HepG2 (cell line): ENCODE results near the gene CTNNBIP1. TPM values are rescaled to one million over a fixed set of nuclear protein-coding genes. Genes with fewer than 3 reads are reported as not detected.
A peak's percentile ranks its signal among the peaks of the same experiment; 100 is the strongest.

Source experiments
- ATAC-seq: fragments of 200-7000 bp; cut with Tn5 transposase; 3 replicates; pipeline ENCODE4 v1.9.1; 2020; ENCODE audit warnings: mild to moderate bottlenecking, moderate library complexity
- BruUV-seq: library from RNA; stranded (reverse); fragments of 400-500 nt; replicated peaks from 2 replicates; lab custom pipeline; 2021; lab: Mats Ljungman, UMichigan
- CTCF ChIA-PET: fragments of 300-600 bp; formaldehyde crosslinking; extraction: SDS; loops from one replicate; lab custom pipeline; 2021; ENCODE audit warnings: low total read pairs, inconsistent platforms, low intra/inter-chr PET ratio; lab: Yijun Ruan, JAX
- POLR2A ChIA-PET: fragments of 350-600 bp; sonication (Branson Sonifier 250); formaldehyde crosslinking; loops from one replicate; lab custom pipeline; 2020; ENCODE audit warnings: antibody characterized with exemption, inconsistent platforms; lab: Yijun Ruan, JAX
- DNase-seq: peaks from one replicate; pipeline ENCODE4 v3.0.0-alpha.2; 2015; ENCODE audit warnings: low spot score
- FAIRE-seq: peaks from 3 replicates; lab custom pipeline; 2011; peaks lifted over from hg19 to GRCh38; lab: Jason Lieb, UNC
- H2AFZ ChIP-seq: one replicate; pipeline ENCODE4 v1.6.1; 2011; ENCODE audit warnings: low read length, inconsistent platforms
- H3K27ac ChIP-seq: fragments of 300-600 bp; 3 replicates; pipeline ENCODE4 v1.8.0; 2011; ENCODE audit warnings: mixed run types, mild to moderate bottlenecking, mixed read lengths, low read length, inconsistent platforms; ENCODE audit not compliant: insufficient read depth; ENCODE audit errors: extremely low read length
- H3K27me3 ChIP-seq, 2 experiments: fragments of 200-600 bp in 1 of 2; 2 replicates in 1 of 2; 3 replicates in 1 of 2; pipeline versions ENCODE4 v1.6.0 to v1.8.0; 2011; ENCODE audit warnings: low read length in 2 of 2, mild to moderate bottlenecking in 2 of 2, moderate library complexity in 2 of 2, inconsistent platforms in 1 of 2; ENCODE audit not compliant: insufficient read depth in 2 of 2, control insufficient read depth in 1 of 2
- H3K36me3 ChIP-seq, 2 experiments: fragments of 200-600 bp in 1 of 2; replicated peaks in 1 of 2; 2 replicates in 1 of 2; 3 replicates in 1 of 2; pipeline versions ENCODE4 v1.5.1 to v1.8.0; 2011; ENCODE audit warnings: low read length in 2 of 2, inconsistent platforms in 1 of 2; ENCODE audit not compliant: insufficient read depth in 2 of 2, control insufficient read depth in 1 of 2
- H3K4me1 ChIP-seq: 2 replicates; pipeline ENCODE4 v1.5.1; 2012; ENCODE audit warnings: low read length, inconsistent platforms; ENCODE audit not compliant: insufficient read depth
- H3K4me2 ChIP-seq: 2 replicates; pipeline ENCODE4 v1.6.0; 2011; ENCODE audit warnings: low read depth, low read length, inconsistent platforms
- H3K4me3 ChIP-seq, 3 experiments: fragments of 200-600 bp in 1 of 3; sonication (generic), shearing (Covaris generic) in 1 of 3; replicated peaks in 1 of 3; 2 replicates each; pipeline ENCODE4 v1.5.1; 2011 to 2016; ENCODE audit warnings: low read length in 3 of 3, inconsistent platforms in 2 of 3, low read depth in 2 of 3, mild to moderate bottlenecking in 2 of 3, control low read depth in 1 of 3, mixed read lengths in 1 of 3; ENCODE audit not compliant: insufficient read depth in 1 of 3
- H3K79me2 ChIP-seq: one replicate; pipeline ENCODE4 v1.6.1; 2011; ENCODE audit warnings: low read length, inconsistent platforms; ENCODE audit not compliant: insufficient read depth
- H3K9ac ChIP-seq: 2 replicates; pipeline ENCODE4 v1.6.0; 2011; ENCODE audit warnings: mild to moderate bottlenecking, low read depth, low read length, inconsistent platforms; ENCODE audit not compliant: insufficient read depth
- H3K9me3 ChIP-seq: 2 replicates; pipeline ENCODE4 v1.5.1; 2012; ENCODE audit warnings: mild to moderate bottlenecking, low read length
- H4K20me1 ChIP-seq: 2 replicates; pipeline ENCODE4 v1.6.0; 2011; ENCODE audit warnings: inconsistent platforms, mild to moderate bottlenecking, low read length, moderate library complexity; ENCODE audit not compliant: insufficient read depth
- AFF4 ChIP-seq: sonication (generic); formaldehyde crosslinking; IDR thresholded peaks from 2 replicates; pipeline ENCODE4 v1.4.0; 2020; ENCODE audit warnings: missing genetic modification reagents
- CAMTA2 ChIP-seq: sonication (generic); formaldehyde crosslinking; IDR thresholded peaks from 2 replicates; pipeline ENCODE4 v1.4.0; 2020; ENCODE audit warnings: mild to moderate bottlenecking, missing genetic modification reagents, borderline replicate concordance
- ETV5 ChIP-seq: IDR thresholded peaks from 2 replicates; pipeline ENCODE4 v1.6.1; 2018; ENCODE audit warnings: missing biosample characterization, missing genetic modification reagents, inconsistent platforms, borderline replicate concordance
- NR2F6 ChIP-seq, 2 experiments: IDR thresholded peaks; 2 replicates each; pipeline ENCODE4 v1.6.1; 2016; ENCODE audit warnings: antibody characterized with exemption in 1 of 2, mild to moderate bottlenecking in 1 of 2
- PAXIP1 ChIP-seq: sonication (generic); formaldehyde crosslinking; conservative IDR thresholded peaks from 2 replicates; pipeline ENCODE4 v1.4.0; 2020; ENCODE audit warnings: mild to moderate bottlenecking, missing genetic modification reagents, moderate library complexity
- RARA ChIP-seq: IDR thresholded peaks from 2 replicates; pipeline ENCODE4 v1.6.1; 2016; ENCODE audit warnings: missing genetic modification reagents, missing compliant biosample characterization
- ZBTB38 ChIP-seq: sonication (generic); formaldehyde crosslinking; IDR thresholded peaks from 2 replicates; pipeline ENCODE4 v1.5.1; 2020; ENCODE audit warnings: mild to moderate bottlenecking, missing genetic modification reagents
- ZNF275 ChIP-seq: sonication (generic); formaldehyde crosslinking; IDR thresholded peaks from 2 replicates; pipeline ENCODE4 v1.8.0; 2022; ENCODE audit warnings: missing genetic modification reagents, mild to moderate bottlenecking, inconsistent platforms, borderline replicate concordance
- ZNF362 ChIP-seq: sonication (generic); formaldehyde crosslinking; IDR thresholded peaks from 2 replicates; pipeline ENCODE4 v1.4.0; 2020; ENCODE audit warnings: missing genetic modification reagents, mild to moderate bottlenecking, borderline replicate concordance
- ZNF567 ChIP-seq: sonication (generic); formaldehyde crosslinking; IDR thresholded peaks from 2 replicates; pipeline ENCODE4 v1.8.1; 2023; ENCODE audit warnings: mild to moderate bottlenecking, missing genetic modification reagents, borderline replicate concordance
- WGBS: methylation state at CpG from one replicate; pipeline ENCODE4 v1.1.6; 2017; ENCODE audit warnings: low lambda C conversion rate; 5-methylcytosine and 5-hydroxymethylcytosine counted together
- in situ Hi-C: cut with HindIII; loops from 2 replicates; pipeline ENCODE4 v1.10.0; 2017; ENCODE audit warnings: low pct_unique_long_range_greater_than_20kb; ENCODE audit not compliant: extremely low pct_ligation_motif_present
- intact Hi-C: fragments of 100-400 bp; cut with micrococcal nuclease; formaldehyde crosslinking; loops from one replicate; pipeline ENCODE4 v1.10.0; 2022; ENCODE audit not compliant: unreplicated experiment
- polyA plus RNA-seq, 8 experiments: library from polyadenylated mRNA; depleted of rRNA in 3 of 8; stranded (reverse) in 7 of 8; unstranded in 1 of 8; fragments of >200 nt; fragmentation: Illumina TruSeq in 4 of 8; extraction: Trizol in 4 of 8; gene quantifications; 2 replicates each; pipeline versions ENCODE4 v1.2.1 to v1.2.3, GENCODE V29; 2011 to 2016; ENCODE audit warnings: low read depth in 4 of 8, missing spikeins in 1 of 8, mixed read lengths in 1 of 8; ENCODE audit not compliant: insufficient read depth in 1 of 8
- total RNA-seq, 5 experiments: library from RNA; depleted of rRNA; stranded (reverse); fragments of >200 nt; fragmentation: Illumina TruSeq; extraction: Trizol; gene quantifications; 2 replicates each; pipeline ENCODE4 v1.2.3, GENCODE V29; 2016; ENCODE audit warnings: low read depth in 1 of 5

CTNNBIP1 gene
- total and polyA plus RNA-seq, 2 of the 13 experiments (the other 11 are each of a cell fraction or from before 2014, with no cell fraction given), result 71.7 to 83.0 TPM

- TF ChIP-seq AFF4 (CRISPR knock-in tag) (no peak), CAMTA2 (no peak)
Measured at GRCh38 chr1:9929431-9930385, 19.6 kb upstream of the CTNNBIP1 start (continued).

GRCh38 chr1:9927259-9927658, 17.2 kb upstream of the CTNNBIP1 start:
- ATAC-seq (no peak), DNase-seq (peak; percentile 42), FAIRE-seq (no peak)
- Histone ChIP-seq H3K4me3 (no peak overlapping the region), H3K79me2 (no peaks in the 10 kb centered on the region), H3K27me3 (no peaks in the 10 kb centered on the region), H3K36me3 (0 out of 5 replicates have a peak, but pooled peaks cover 0 to 3% of the 10 kb centered on the region in 2 experiments), H4K20me1 (no peaks in the 10 kb centered on the region), H3K9ac (0 out of 2 replicates have a peak overlapping the region, but pooled peaks have one; percentile 15), H2AFZ (no peak overlapping the region), H3K9me3 (no peaks in the 10 kb centered on the region), H3K4me1 (peaks cover 74% of the 10 kb centered on the region), H3K27ac (peak overlapping the region; percentile 51), H3K4me2 (no peak overlapping the region)
- in situ Hi-C loops, result no loop called here
- ChIA-PET POLR2A (interaction anchor here (9.7 kb wide), 1 partner anchor 13 kb away, joined by 130 read pairs; no protein-coding TSS in a partner anchor), CTCF (no interaction called here)
- 78% methylated on average over 5 of the region's 5 CpGs for WGBS
- intact Hi-C loops, result no loop called here
- no TSS peak for BruUV-seq
- TF ChIP-seq ZBTB38 (CRISPR knock-in tag) (peak; percentile 21; the same call in 1 of the 2 replicates), RARA (CRISPR knock-in tag) (0 out of 2 replicates have a peak, but pooled peaks have one; percentile 21), NR2F6 (IDR thresholded peaks at IDR 0.05) (no peak), NR2F6 (CRISPR knock-in tag; IDR thresholded peaks at IDR 0.05) (0 out of 2 replicates have a peak, but pooled peaks have one; percentile 23), ZNF567 (no peak), ZNF362 (CRISPR knock-in tag) (peak; percentile 72), ZNF275 (CRISPR knock-in tag) (no peak), ETV5 (CRISPR knock-in tag) (peak; percentile 15; the same call in 1 of the 2 replicates), PAXIP1 (0 out of 2 replicates have a peak, but pooled peaks have one; percentile 22)
